Memory B cell (primary cell): ENCODE data around the gene CARMIL1.

ENCODE experiments used
- ATAC-seq: fragments of 150-1000 bp; cut with Tn5 transposase; 2 replicates; pipeline ENCODE4 v1.10.0; 2021; ENCODE audit warnings: low read depth, mild to moderate bottlenecking, moderate library complexity
- DNase-seq, 2 donors: peaks; one replicate each; pipeline ENCODE4 v3.0.0; 2022; ENCODE audit warnings: low spot score in 2 of 2
- H3K27ac Mint-ChIP-seq: one replicate; pipeline ENCODE4 v1.8.0; 2022; ENCODE audit warnings: mild to moderate bottlenecking, moderate library complexity, mixed read lengths
- H3K27me3 Mint-ChIP-seq: one replicate; pipeline ENCODE4 v1.8.0; 2022; ENCODE audit warnings: mixed read lengths
- H3K36me3 Mint-ChIP-seq: one replicate; pipeline ENCODE4 v1.8.0; 2022; ENCODE audit warnings: mild to moderate bottlenecking, mixed read lengths
- H3K4me1 Mint-ChIP-seq: one replicate; pipeline ENCODE4 v1.8.0; 2022; ENCODE audit warnings: mixed read lengths
- H3K4me3 Mint-ChIP-seq: one replicate; pipeline ENCODE4 v1.8.0; 2022; ENCODE audit warnings: mild to moderate bottlenecking, moderate library complexity, mixed read lengths
- H3K9me3 Mint-ChIP-seq: one replicate; pipeline ENCODE4 v1.8.0; 2022; ENCODE audit warnings: mixed read lengths

CARMIL1 gene

DNA sequence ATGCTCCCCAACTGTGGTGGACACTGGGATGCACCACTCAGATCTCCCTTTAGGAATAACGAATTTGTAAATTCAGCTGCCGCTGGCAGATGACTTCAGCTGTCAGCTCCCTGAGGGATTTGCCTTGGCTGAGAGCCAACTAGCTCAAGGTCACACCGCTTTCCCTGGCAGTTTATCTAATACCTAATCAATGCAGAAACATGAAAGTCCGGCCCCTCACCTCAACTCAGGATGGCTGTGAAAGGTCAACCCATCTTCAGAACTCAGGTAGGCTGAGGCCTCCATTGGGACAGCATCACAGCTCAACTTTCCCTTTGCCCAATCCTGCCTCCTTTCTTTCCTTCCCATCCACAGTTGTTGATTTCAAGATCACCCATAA, 350.0 kb downstream of the CARMIL1 start:
- DNase-seq (no peak), ATAC-seq (no peak)
- H3K9me3 Mint-ChIP-seq: no peaks in the 10 kb centered on the region
- H3K36me3 Mint-ChIP-seq: no peaks in the 10 kb centered on the region
- no peak overlapping the region for H3K4me3 Mint-ChIP-seq
- peaks cover 9% of the 10 kb centered on the region for H3K27me3 Mint-ChIP-seq
- H3K27ac Mint-ChIP-seq: no peak overlapping the region
- H3K4me1 Mint-ChIP-seq: no peaks in the 10 kb centered on the region

DNA sequence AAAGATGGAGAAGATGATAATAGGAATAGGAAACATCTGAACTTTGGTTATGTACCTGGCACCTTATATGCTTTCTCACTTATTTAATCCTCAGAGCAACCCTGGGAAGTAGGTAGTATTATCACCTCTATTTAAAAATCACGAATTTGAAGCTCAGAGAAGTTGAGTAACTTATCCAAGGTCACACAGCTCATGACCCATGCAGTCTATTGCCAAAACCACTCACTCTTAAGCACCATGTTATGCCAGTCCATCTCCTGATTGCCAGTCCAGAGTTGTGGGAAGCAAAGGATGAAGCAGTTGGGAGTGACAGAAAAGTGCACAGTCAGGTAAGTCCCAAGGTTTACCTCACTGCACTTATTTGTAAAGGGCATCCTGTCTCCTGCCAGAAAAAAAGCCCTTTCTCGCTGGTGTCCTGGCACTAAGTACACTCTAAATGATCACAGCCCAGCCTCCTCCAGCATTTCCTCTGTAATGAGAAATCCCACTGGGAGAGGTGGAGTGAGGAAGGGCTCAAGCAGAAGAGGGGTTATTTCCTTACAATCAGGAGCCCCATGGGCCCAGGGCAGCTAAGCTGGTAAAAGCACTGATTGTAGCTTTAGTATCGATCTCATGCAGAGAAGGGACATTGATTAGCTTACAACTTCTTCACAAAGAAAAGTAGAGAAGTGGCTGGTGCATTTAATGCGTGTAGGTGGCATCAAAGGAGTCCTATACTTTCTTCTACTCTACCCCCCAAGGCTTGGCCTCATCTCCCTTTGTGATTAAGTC, 351.5 kb downstream of the CARMIL1 start:
- peaks cover 14% of the 10 kb centered on the region for H3K27me3 Mint-ChIP-seq
- ATAC-seq: no peak
- DNase-seq: no peak
- H3K4me1 Mint-ChIP-seq: no peaks in the 10 kb centered on the region
- no peak overlapping the region for H3K27ac Mint-ChIP-seq
- H3K36me3 Mint-ChIP-seq: no peaks in the 10 kb centered on the region
- H3K9me3 Mint-ChIP-seq: no peaks in the 10 kb centered on the region
- H3K4me3 Mint-ChIP-seq: no peak overlapping the region

DNA sequence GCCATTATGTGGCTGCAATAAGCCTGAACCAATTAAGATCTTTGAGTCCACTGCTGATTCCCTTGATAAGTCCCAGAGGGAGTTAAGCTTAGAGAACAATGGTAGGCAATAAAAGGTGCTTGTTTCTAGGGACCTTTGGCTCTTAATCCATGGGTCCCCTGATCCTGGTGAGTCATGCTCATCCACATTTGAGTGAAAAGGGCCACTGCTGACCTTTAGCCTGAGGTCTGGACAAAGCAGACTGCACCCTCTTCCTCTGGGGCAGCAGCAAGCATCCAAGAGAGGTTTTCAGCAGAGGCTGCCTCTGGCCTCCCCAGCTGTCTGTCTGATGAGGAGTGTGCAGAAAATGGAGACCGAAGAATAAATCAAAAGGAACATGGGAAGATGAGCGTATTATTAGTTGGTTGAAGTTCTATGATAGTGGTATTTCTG, 356.7 kb downstream of the CARMIL1 start:
- Mint-ChIP-seq H3K9me3 (no peaks in the 10 kb centered on the region), H3K36me3 (no peaks in the 10 kb centered on the region), H3K27ac (no peak overlapping the region), H3K27me3 (peaks cover 13% of the 10 kb centered on the region), H3K4me1 (no peaks in the 10 kb centered on the region), H3K4me3 (no peak overlapping the region)
- no peak for ATAC-seq
- no peak for DNase-seq

DNA sequence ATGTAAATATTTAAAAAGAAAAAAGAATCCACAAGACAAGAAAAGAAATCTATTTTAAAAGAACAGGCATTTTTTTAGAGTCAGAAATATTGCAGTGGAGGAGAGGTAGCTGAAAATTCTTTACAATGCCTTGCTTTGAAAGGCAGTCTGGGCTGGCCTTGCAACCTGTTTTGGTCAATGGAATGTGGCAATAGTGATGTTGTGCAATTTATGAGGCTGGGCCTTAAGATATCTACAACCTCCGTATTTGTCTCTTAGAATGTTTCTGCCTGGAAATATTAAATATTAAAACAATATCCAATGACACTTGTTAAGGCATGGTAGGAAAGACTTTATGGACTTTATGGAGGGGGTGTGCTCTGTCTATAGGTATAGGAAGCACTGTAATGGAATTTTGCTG, 358.0 kb downstream of the CARMIL1 start:
- H3K36me3 Mint-ChIP-seq: no peaks in the 10 kb centered on the region
- H3K27me3 Mint-ChIP-seq: peaks cover 15% of the 10 kb centered on the region
- no peak overlapping the region for H3K27ac Mint-ChIP-seq
- peaks cover 3% of the 10 kb centered on the region for H3K9me3 Mint-ChIP-seq
- ATAC-seq (no peak), DNase-seq (no peak)
- no peak overlapping the region for H3K4me3 Mint-ChIP-seq
- H3K4me1 Mint-ChIP-seq: no peaks in the 10 kb centered on the region

DNA sequence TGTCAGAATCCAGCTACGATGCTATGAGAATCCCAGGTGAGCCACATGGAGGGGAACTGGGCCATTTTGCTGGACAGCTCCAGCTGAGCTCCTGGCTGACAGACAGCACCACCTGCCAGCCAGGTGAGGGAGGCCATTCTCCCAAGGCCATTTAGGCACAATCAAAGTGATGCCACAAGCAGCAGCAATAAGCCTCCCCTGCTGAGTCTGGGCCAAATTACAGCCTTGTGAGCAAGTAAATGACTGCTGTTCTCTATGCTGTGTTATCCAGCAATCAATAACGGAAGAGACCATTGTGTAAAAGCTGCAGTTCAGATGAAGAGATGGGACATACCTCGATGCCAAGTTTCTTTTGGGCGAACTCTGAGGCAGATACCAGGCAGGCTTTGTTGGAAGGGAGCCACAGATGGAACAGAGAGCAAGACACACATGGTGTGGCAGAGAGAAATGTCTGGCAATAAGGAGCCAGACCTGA, 358.8 kb downstream of the CARMIL1 start:
- Mint-ChIP-seq H3K4me3 (no peak overlapping the region), H3K36me3 (no peaks in the 10 kb centered on the region), H3K4me1 (no peaks in the 10 kb centered on the region), H3K9me3 (peaks cover 3% of the 10 kb centered on the region), H3K27me3 (peaks cover 16% of the 10 kb centered on the region), H3K27ac (no peak overlapping the region)
- ATAC-seq: no peak
- no peak for DNase-seq

DNA sequence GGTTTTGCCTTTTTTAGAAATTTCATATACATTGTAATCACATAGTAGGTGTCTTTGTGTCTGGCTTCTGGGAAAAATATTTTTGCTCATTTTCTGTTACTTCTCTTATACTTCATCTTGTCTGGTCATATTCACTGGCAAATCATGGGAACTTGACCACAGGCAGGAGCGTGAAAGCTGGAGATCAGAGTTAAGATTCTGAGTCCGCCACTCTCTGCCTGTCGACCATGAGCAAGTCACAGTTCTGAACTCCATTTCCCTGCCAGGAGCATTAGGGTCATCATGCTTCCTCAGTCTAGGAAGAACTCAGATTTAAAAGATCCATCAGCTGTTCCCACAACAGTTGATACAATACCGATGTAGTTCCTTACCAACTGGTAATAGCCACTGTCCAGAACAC, 360.5 kb downstream of the CARMIL1 start:
- Mint-ChIP-seq H3K4me1 (no peaks in the 10 kb centered on the region), H3K9me3 (peaks cover 3% of the 10 kb centered on the region), H3K27ac (no peak overlapping the region), H3K27me3 (peaks cover 17% of the 10 kb centered on the region), H3K4me3 (no peak overlapping the region), H3K36me3 (no peaks in the 10 kb centered on the region)
- DNase-seq: no peak
- ATAC-seq: no peak

DNA sequence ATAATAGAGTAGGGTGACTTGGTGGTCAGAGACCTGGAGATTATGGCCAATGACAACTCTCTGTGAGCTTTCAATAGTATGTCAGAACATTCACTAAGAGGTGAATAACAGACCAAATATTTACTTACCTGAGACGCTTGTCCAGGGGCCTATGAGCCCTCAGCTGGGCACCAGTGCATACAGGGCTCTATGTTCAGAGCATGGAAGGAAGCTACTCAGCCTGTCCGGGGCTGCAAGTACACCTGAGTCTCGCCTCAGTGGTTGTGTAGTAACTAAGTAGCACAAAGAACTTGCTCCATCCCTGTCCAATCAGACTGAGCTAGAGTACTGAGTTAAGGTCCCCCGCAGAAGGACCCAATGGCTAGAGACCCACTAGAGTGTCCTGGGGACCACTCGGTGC, 361.3 kb downstream of the CARMIL1 start:
- Mint-ChIP-seq H3K9me3 (peaks cover 3% of the 10 kb centered on the region), H3K4me1 (no peaks in the 10 kb centered on the region), H3K27me3 (peaks cover 16% of the 10 kb centered on the region), H3K4me3 (no peak overlapping the region), H3K36me3 (no peaks in the 10 kb centered on the region), H3K27ac (no peak overlapping the region)
- no peak for ATAC-seq
- DNase-seq: no peak

DNA sequence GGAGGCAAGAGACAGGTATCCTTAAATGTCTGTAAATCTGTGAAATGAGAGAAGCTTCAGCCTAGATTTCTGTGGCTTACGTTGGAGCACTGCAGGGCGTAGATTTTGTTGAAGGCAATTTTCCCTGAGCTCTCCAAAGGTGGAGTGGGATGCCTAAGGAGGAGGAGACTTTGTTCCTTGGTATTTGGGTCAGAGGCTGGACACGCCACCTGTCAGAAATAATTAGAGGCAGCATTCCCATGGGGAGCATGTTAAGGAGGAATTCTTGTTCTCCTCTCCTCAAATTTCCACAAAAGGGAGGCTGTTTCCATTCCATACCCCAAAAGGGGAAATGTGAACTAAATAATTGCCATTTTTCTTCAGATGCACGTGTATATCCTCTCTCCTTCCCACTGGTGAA, 361.7 kb downstream of the CARMIL1 start:
- ATAC-seq: no peak
- Mint-ChIP-seq H3K27ac (no peak overlapping the region), H3K27me3 (peaks cover 16% of the 10 kb centered on the region), H3K36me3 (no peaks in the 10 kb centered on the region), H3K9me3 (peaks cover 3% of the 10 kb centered on the region), H3K4me1 (no peaks in the 10 kb centered on the region), H3K4me3 (no peak overlapping the region)
- no peak for DNase-seq

DNA sequence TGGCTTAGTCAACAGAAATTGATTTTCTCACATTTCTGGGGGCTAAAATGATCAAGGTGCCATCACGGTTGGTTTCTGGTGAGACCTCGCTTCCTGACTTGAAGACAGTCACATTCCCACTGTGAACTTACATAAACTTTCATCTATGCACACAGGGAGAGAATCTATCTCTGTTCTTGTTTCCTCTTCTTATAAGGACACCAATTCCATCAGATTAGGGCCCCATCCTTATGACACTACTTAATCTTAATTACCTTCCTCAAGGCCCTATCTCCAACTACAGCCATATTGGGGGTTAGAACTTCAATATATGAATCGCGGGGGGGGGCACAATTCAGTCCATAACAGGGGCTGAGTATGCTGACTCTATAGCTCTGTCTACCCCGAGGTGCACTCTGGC, 362.2 kb downstream of the CARMIL1 start:
- no peak overlapping the region for H3K27ac Mint-ChIP-seq
- no peaks in the 10 kb centered on the region for H3K4me1 Mint-ChIP-seq
- ATAC-seq: no peak
- peaks cover 3% of the 10 kb centered on the region for H3K9me3 Mint-ChIP-seq
- H3K4me3 Mint-ChIP-seq: no peak overlapping the region
- no peak for DNase-seq
- peaks cover 16% of the 10 kb centered on the region for H3K27me3 Mint-ChIP-seq
- H3K36me3 Mint-ChIP-seq: no peaks in the 10 kb centered on the region

DNA sequence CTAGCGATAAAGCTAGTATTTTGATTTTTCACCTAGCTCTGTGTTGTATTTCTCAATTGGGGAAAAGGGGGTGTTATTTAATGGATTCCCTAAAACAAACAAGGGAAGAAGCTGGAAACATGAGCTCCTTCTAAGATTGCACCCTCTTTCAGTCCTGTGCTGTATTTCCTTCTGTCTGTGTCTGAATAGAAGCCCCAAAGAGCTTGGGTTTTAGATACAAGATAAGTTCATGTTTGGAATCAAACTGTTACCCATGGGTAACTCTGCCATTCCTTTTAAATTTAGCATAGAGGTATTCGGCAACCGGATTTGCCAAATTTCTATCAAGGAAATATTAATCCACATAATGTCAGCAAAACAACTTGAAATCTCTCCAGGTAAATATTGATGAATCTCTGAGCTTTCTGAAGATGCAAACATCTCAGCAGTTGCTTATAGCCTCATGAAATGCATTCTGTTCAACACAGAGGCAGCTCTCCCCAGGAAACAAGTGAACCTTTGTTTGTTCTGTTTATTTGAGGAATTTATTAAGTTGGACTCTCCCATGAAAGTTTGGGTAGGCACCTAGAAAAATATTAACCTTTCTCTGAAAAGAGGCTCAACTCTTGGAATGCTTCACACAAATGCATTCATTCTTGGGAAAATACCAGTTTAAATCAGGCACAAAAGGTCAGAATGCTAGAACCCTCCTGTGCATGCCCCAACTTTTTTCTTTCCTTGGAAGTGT, 362.9 kb downstream of the CARMIL1 start:
- Mint-ChIP-seq H3K4me1 (no peaks in the 10 kb centered on the region), H3K27ac (no peak overlapping the region), H3K27me3 (peaks cover 16% of the 10 kb centered on the region), H3K4me3 (no peak overlapping the region), H3K36me3 (no peaks in the 10 kb centered on the region), H3K9me3 (peaks cover 3% of the 10 kb centered on the region)
- no peak for ATAC-seq
- DNase-seq: no peak

DNA sequence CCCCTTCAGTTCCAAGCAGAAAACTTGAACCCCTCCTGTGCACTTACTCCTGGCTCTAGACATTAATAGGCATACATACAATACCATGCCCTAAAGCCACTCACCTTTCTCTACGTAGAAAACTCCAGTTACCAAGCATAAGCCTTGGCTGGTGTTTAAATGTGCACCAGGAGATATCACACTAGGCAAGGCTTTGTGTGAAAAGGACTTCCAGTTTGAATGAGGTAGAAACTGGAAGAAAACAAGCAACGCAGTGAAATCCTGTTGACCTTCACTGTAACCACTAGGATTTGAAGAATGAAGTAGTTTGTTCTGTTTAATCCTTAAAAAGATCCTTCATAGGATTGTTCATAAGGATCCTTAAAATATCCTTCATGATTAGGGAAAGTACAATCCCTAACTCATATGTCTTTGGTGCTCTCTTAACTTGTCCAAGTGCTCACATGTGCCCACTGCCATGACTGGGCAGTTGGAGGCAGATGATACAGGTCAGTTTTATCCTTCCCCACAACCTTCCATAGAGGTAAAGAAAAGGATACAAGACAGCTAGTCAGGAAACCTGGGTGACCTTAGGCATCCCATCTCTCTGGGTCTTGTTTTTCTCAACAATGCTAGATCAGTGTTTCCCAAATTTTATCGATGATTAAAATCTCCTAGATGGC, 363.6 kb downstream of the CARMIL1 start:
- no peak for ATAC-seq
- H3K27me3 Mint-ChIP-seq: peaks cover 16% of the 10 kb centered on the region
- H3K4me1 Mint-ChIP-seq: no peaks in the 10 kb centered on the region

DNA sequence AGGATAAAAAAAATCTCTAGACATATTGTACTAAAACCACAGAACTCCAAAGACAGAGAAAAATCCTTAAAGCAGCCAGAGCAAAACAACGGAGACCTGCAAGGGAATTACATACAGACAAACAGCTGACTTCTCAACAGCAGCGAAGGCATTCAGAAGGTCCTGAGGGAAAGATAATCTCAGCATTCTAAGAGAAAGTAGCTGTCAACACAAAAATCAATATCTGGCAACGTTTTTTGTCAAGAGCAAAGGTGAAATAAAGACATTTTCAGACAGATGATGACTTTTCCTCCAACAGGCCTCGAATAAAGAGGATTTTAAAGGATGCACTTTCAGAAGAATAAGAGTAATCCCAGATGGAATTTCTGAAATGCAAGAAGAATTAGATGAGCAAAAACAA, 366.7 kb downstream of the CARMIL1 start:
- H3K9me3 Mint-ChIP-seq: peaks cover 3% of the 10 kb centered on the region
- DNase-seq (no peak), ATAC-seq (no peak)
- H3K27ac Mint-ChIP-seq: no peak overlapping the region
- H3K4me3 Mint-ChIP-seq: no peak overlapping the region
- peaks cover 15% of the 10 kb centered on the region for H3K27me3 Mint-ChIP-seq
- no peaks in the 10 kb centered on the region for H3K36me3 Mint-ChIP-seq
- H3K4me1 Mint-ChIP-seq: no peaks in the 10 kb centered on the region

More for the DNA sequence above, 363.6 kb downstream of the CARMIL1 start:
- DNase-seq: no peak
- Mint-ChIP-seq H3K9me3 (peaks cover 3% of the 10 kb centered on the region), H3K4me3 (no peak overlapping the region), H3K27ac (no peak overlapping the region), H3K36me3 (no peaks in the 10 kb centered on the region)

DNA sequence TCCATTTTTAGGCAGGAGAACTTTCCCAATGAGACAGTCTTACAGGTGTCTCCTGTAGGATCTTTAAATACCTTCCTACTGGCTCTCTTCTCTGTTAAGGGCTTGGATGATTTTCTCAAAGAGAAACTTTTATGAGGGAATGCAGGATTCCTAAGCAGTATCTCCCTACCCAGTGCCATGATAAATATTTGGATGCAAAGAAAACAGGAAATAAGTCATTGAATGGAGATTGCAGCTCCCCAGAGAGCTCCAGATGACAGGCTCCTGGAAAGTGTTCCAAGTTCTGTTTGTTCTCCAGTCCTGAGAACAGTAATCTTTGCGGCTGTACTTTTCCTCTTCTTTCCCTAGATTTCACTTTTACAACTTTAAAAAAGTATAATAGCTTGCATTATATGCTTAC, 370.4 kb downstream of the CARMIL1 start:
- no peak for ATAC-seq
- no peaks in the 10 kb centered on the region for H3K9me3 Mint-ChIP-seq
- no peaks in the 10 kb centered on the region for H3K36me3 Mint-ChIP-seq
- peaks cover 4% of the 10 kb centered on the region for H3K4me1 Mint-ChIP-seq
- DNase-seq: no peak
- no peak overlapping the region for H3K4me3 Mint-ChIP-seq
- peaks cover 13% of the 10 kb centered on the region for H3K27me3 Mint-ChIP-seq
- no peak overlapping the region for H3K27ac Mint-ChIP-seq

DNA sequence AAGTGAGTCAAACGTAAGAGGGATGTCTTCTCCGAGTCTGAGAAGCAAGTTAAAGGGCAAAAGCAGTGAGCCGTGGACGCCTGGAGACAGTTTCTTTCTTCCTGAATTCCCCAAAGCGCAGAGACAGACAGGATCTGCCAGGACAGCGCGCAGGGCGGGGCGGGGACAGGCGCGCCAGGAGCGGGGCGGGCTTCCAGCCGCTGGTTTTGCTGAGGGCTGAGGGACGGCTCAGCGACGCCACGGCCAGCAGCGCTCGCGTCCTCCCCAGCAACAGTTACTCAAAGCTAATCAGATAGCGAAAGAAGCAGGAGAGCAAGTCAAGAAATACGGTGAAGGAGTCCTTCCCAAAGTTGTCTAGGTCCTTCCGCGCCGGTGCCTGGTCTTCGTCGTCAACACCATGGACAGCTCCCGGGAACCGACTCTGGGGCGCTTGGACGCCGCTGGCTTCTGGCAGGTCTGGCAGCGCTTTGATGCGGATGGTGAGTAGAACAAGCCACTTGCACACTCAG, 372.9 kb downstream of the CARMIL1 start, which contains the start of gene SCGN:
TSS of gene SCGN (plus strand) at position 209 of the 509 bp plus-strand sequence. CDS start at position 398, 189 bp downstream.
- Mint-ChIP-seq H3K27ac (no peak within 1 kb of the TSS), H3K4me1 (peaks cover 4% of the 10 kb centered on the region), H3K27me3 (peaks cover 16% of the 10 kb centered on the region), H3K4me3 (no peak within 1 kb of the TSS), H3K9me3 (no peaks in the 10 kb centered on the region), H3K36me3 (no peaks in the 10 kb centered on the region)
- no peak for ATAC-seq
- DNase-seq: no peak
